Effector CD4-positive, alpha-beta T cell (primary cell): ENCODE results near the gene IL5.
"Not testable (repeated sequence)": the region's sequence is repeated elsewhere in the genome, so short reads cannot be mapped to it uniquely, and the experiment has no call there.

ENCODE experiments used
- DNase-seq: peaks from one replicate; pipeline ENCODE4 v3.0.0-alpha.2; 2020

IL5 gene

DNA sequence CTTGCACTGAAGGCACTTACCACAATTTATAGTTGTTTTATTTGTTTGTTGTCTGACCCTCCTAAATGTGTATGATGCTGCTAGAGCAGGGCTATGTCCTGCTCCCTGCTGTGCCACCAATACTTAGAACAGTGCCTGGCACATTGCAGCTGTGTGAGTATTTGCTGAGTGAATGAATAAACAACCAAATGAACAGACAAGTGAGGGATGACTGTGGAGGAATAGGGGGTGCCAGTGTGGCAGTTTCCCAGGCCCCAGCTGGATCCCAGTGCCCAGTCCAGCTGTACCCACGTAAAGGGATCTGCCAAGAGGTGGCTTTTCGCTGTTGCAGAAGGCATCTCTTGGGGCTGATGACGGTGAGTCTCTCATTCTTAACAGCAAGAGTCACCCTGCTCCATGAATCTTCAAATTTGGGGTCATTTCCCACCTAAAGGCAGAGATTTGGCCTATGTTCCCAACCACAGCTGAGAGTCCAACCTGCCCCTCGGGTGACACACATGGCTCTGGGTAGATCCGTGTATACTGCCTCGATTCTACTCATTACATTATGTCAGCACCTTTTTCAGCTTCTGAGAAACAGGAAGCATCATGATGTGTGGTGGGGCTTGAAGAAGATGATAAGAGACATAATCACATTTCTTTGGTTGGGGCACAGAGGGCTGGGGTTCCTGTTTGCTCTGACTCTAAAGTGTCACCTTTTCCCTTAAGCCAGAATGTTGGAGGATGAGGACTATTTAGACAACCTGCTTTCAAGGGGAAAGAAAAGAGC is 14.3 kb downstream of the IL5 start:
- DNase-seq, result no peak

DNA sequence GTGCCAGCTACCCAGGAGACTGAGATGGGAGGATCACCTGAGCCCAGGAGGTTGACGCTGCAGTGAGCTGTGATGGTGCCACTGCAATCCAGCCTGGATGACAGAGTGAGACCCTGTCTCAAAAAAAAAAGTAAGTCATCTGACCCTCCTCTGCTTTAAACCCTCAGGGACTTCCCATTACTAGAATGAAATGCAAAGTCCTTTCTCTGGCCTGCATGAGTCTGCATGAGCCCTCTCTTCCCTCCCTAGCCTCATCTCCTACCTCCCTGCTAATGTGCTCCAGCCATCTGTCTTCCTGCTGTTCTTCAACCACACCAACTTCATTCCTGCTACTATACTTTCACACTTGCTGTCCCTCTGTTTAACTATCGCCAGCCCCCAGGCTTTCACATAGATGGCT is 15.3 kb downstream of the IL5 start:
- no peak for DNase-seq

DNA sequence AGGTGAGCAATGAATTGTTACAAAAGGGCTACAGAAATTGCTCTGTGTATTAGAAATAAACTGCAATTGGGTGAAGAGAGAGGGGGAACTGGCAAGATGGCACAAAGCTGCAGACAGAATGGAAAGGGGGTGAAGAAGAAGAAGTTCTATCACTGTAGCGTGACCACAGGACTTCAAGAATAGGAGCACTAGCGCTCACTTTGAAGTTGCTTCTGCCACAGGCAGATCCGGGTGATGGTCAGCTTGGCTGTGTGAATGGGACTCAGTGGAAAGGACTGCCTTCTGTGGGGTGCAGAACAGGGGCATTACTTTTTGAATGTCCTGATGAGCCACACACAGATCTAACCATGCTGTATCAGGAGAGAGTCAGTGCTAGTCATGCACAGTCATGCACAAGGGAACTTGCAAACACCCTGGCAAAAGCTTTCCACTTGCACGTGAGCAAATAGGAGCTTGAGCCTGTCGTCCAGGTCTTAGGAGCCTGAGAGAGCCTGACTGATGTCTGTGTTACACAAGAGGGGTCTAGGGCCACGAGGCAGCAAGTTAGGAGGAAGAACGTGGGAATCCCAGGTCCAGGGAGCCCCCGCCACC is 16.3 kb downstream of the IL5 start:
- no peak for DNase-seq

DNA sequence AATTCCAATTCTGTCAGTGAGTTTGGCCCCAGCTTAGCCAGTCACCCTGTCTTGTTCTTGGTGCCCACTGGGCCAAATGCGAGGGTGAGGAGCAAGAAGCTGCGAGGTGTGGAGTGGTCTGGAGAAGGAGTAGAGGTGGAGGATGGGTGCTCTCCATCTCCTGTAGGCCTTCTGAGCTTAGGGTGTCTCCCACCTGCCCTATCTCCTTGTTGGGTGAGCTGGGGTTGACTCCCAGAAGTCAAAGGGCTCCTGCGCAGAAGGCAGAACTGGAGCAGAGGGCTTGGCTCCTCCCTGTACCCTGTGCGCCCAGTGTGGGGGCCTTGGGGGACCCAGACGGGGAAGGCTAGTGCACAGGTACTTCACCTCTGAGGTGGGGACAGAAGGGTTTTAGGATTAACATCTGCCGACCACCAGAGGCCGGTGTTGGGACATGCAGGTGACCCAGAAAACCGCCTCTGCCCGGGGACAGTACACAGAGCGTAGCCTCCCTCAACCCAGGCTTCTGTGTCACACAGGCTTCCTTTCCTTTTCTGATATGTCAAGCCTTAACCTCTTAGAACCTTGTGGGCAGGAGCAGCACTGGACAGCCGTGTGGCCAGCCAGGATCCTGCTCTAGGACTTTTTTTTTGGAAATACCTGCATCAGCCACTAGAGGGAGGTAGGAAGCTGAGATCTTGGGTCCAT is 16.9 kb downstream of the IL5 start:
- DNase-seq, result peak; percentile 8

DNA sequence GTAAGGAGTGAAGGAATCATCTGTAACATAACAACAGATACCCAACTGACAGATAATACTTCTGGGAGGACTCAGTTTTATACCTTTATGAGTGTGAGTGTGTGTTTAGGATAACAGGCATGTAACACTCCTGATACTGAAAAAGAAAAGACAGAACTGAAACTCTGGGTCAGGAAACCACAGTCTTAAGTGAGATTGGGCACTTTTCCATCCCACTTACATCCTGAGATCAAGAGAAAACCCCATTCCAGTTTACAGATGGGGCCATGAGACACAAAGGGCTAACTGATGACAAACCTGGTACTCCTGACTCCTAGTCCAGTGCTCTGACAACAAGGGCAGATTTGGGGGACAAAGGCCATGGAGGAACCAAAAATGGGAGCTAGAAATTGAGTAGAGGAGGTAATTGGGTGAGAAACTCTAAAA is 18.0 kb downstream of the IL5 start:
- no peak for DNase-seq

DNA sequence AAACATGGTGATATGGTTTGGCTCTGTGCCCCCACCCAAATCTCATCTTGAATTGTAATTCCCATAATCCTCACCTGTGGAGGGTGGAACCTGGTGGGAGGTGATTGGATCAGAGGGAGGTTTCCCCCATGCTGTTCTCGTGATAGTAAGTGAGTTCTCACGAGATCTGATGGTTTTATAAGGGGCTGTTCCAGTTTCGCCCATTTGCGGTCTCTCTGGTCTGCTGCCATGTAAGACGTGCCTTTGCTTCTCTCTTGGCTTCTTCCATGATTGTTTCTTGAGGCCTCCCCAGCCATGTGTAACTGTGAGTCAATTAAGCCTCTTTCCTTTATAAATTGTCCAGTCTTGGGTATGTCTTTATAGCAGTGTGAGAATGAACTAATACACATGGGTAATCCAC is 18.4 kb downstream of the IL5 start:
- DNase-seq, result not testable (repeated sequence)

DNA sequence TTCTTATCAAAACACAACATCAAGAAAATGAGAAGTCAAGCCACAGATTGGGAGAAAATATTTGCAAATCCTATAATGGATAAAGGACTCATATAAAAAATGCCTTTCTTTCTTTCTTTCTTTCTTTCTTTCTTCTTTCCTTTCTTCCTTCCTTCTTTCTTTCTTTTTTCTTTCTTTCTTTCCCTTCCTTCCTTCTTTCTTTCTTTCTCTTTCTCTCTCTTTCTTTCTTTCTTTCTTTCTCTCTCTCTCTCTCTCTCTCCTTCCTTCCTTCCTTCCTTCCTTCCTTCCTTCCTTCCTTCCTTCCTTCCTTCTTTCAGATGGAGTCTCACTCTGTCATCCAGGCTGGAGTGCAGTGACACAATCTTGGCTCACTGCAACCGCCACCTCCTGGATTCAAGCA is 21.3 kb downstream of the IL5 start:
- not testable (repeated sequence) for DNase-seq

DNA sequence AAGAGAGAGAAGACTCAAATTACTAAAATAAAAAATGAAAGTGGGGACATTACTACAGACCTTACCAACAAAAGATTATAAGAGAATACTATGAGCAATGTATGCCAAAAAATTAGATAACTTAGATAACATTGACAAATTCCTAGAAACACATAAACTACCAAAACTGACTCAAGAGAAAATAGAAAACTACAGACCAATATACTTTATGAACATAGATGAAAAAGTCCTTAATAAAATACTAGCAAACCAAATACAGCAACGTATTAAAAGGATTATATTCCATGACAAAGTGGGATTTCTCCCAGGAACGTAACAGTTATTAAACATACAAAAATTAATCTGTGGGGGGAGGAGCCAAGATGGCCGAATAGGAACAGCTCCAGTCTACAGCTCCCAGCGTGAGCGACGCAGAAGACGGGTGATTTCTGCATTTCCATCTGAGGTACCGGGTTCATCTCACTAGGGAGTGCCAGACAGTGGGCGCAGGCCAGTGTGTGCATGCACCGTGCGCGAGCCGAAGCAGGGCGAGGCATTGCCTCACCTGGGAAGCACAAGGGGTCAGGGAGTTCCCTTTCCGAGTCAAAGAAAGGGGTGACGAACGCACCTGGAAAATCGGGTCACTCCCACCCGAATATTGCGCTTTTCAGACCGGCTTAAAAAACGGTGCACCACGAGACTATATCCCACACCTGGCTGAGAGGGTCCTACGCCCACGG is 29.5 kb downstream of the IL5 start:
- DNase-seq, result not testable (repeated sequence)

DNA sequence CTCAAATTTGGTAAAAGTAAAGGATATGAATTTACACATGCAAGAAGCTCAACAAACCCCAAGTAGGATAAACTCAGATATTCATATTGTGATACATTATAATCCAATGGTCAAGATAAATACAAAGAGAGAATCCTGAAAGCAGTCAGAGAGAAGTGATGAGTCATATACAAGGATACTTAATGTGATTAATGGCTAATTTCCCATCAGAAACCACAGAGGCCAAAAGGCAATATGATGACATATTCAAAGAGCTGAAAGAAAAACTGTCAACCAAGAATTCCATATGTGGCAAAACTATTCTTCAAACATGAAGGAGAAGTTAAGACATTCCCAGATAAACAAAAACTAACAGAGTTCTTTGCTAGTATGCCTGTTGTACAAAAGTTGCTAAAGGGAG is 33.2 kb downstream of the IL5 start:
- DNase-seq, result no peak

DNA sequence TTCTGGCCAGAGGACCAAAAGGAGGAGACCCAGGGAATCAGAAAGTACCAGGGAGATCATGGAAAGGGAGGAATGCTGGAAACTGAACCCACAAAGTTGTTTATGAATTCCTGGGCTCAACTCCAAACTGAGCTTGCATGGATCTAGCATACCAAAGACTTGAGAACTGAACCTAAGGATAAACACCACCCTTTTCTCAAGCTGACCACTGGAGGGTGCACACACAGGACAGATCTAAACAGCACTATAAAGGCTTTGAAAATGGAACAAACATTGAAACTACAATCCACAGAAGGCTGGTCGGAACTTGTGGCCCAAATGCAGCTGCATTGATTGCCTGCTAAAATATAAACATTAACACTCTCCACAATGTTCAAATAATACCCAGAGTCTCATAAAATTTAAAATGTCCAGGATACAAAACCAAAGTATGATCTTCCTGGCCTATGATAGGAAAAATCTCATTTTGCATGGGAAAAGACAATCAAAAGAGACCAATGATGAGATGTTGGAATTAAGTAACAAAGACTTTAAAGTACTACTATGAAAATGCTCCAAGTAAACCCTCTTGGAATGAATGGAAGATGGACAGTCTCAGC is 37.1 kb downstream of the IL5 start:
- no peak for DNase-seq

DNA sequence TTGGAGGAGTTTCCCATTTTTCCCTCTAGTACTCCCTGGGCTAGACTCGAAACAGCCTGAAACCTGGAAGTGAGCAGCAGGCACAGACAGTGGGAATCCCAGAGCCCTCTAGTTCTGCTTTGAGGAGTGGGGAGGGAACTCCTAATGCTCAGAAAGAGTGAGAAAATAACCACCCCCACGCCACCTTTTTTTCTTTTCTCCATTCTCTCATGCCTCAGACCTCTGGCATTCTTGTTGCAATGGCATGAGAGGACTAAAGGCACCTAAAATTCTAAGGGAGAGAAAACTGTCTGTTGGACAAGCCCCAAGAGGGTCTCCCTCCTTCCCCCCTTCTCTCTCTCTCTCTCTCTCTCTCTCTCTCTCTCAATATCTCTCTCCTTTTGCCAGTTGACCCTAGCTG is 37.7 kb downstream of the IL5 start:
- no peak for DNase-seq

DNA sequence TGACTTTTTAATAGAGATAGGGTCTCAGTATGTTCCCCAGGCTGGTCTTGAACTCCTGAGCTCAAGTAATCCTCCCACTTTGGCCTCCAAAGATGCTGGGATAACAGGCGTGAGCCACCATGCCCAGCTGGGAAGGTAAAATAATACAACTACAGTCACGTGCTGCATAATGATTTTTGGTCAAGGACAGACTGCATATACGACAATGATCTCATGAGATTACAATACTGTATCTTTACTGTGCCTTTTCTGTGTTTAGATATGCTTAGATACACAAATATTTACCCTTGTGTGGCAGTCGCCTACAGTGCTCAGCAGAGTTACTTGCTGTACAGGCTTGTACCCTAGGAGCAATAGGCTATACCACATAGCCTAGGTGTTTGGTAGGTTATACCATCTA is 38.6 kb downstream of the IL5 start:
- DNase-seq, result no peak

DNA sequence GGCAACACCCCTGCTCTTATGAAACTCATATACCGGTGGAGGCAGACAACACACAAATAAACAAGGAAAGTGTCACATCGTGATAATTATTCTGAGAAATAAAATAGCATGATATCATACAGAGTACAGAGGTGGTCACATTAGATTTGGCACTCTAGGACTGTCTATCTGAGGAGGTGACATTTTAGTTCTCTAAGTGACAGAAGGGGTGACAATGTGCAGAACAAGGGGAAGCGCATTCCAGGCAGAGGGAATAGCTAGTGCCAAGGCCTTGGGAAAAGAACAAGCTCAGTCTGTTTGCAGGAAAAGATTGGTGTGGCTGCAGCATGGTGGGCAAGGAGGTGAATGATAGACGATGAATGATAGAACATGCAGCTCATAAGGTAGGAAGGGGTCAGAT is 40.1 kb downstream of the IL5 start:
- no peak for DNase-seq

DNA sequence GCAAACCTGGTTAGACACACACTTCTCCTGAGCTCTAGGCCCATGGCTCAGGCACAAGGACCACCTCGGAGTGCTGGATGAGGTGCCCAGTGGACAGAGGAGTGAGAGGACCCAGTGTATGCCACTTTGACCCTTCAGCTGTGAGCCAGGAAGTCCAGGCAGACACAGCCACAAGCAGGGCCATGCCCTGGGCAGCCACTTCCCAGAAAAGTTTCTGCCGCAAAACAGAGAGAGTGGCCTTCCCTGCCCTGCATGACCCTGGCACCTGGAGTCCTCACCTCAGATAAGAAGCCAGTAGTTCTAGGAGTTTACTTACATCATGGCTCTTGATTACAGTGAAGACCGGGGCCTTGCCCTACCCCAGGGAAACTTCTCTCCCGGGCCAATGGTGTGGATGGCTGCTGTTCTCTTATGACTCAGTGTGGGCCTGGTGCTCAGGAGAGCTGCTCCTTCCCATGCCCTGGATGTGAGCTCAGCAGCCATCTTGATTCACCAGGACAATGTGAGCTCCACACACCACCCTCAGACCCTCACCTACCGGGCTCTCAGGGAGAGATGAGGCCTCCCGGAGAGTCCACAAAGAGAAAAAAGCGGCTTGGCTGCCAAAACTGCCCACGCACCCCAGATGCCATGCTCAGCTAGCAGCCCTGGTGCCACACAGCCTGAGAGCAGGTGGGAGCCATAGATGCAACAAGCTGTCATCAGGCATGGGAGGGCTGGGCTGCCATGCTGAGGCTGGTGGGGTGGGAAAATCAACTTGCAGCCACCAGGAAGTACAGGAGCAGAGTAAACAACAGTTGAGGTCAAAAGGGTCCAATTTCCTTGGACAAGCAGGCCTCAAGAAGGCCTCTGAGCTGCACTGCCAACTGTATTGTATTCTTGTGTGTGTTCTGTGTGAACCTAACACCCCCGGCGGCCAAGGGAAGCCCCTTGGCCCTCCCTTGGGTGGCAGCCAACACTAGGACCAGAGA is 41.1 kb downstream of the IL5 start:
- DNase-seq, result no peak

DNA sequence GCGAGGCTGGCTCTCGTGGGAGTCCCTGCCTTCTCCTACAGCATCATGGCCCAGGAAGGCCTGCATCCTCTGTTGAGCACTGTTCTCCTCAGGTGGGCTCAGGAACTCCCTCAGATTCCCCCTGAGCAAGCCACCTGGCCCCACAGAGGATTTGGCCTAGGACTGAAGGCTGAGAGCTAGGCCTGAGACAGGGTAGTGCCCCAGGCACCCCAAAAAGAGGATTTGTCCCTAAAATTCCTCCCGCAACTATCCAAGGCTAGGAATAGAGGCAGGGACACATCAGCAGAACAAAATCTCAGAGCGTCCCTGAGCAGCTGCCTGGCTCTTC is 41.7 kb downstream of the IL5 start:
- no peak for DNase-seq

DNA sequence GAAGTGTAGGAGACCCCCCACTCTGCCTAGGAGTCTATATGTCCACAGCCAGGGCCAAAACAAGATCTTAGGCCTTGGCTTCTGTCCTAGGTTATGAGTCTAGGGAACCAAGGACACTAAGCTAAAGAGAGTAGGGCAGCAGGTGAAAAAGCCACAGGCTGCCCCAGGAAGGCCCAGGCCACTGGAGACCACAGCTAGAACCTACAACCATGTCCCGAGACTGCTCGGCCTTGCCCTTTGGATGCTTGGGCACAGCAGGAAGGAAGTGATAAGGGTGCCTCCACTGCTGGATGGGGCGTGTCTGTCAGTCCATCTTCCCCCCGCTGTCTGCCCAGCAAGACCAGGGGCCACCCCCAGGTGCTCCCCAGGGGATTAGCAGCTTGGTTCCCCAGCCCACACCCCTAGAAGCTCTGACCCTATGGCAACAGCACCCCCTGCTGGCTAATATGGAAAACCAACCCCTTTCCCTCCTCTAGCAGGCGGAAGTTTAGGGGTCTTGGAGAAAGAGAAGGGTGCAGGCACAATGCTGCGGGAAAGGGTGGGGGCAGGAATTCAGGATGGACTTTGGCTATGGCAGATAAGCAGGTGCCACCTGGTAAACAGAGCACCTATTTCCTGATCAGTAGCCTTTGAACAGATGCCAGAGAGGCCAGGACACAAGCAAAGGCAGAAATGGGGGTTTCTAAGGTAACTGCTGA is 42.2 kb downstream of the IL5 start:
- DNase-seq, result peak; percentile 74

DNA sequence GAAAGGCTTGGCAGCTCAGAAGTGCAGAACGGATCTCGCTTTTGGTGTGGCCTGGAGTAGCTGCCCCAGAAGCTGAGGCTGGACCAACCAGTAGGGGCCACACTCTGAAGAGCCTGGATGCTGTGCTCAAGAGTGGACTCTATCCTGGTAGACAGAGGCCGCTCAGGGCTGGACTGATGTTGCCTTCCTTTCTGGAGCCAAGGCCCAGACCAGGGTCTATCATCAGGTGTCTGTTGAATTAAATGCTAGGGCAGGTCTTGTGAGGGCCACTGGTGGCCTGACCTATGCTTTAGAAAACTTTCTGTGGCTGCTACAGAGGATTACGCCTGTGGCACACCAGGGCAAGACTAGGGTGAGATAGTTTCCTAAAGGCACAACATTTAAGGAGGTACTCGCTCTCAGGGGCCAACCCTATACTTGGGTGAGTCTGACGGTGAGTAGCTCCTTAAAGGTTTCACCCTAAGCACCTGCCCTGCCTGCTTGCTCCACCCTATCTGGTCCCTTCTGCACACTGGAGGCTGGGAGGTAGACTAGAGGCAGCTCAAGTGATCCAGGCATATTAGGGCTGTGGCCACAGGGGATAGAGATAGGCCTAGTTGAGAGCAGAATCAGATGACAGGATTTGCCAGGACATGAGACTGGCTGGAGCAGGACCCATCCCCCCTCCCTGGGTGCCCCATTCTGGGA is 42.9 kb downstream of the IL5 start:
- no peak for DNase-seq

DNA sequence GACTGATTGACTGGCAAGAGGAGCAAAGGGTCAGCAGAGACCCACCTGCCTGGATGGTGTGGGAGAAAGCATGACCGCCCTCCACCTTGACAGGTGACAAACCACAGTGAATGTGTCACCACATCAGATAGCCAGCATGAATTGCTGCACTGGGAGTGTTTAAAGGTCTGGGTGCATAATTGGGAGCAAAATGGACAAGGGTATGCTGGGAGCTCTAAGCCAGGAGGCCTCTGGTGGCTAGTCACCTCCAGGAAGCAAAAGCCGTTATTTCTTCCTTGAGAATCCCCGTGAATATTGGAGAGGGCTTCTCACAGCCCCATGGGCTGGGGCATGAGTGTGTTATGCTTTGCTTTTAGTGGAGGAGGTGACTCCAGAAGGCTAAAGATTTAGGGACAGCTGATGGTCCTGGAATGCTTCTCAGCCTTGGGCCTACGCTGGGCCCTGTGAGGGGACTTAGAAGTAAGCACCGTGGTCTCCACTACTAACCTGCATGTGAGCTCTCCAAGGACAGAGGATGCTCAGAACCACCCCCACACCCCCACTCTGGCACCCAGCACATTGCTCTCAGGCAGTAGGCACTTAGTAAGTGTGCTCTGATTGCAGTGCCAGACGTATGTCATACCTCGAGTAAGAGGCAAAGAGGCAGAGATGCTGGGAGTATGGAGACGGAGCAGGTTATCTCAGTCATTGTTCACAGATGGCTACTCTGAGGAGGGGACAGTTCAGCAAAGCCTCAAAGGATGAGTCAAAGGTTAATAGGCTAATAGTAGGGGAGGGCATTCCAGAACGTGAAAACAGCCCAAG is 43.7 kb downstream of the IL5 start:
- DNase-seq, result no peak

DNA sequence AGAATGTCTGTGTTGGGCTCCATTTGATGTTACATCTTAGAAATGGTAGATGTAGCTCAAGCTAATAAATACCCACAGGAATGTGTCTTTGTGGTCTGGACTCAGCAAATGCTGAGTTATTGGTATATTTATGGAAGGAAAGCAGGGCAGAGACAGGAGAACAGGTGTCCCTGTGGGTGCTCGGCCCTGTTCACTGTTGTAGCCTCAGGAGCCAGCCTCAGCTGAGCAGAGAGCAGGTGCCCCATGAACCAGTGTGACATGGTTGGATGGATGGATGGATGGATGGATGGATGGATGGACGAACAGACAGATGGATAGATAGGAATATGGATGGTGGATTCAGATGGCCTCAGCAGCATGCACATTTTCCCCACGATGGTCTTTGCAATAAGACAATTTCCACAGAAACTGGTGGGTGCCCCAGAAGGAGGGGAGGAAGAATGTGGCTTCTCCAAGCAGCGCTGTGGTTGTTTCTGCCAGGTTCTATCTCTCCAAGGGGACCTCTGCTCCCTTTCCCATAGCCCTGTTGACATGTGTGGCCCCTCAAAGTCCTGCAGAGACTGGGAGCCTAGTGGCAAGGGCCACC is 44.5 kb downstream of the IL5 start:
- no peak for DNase-seq
